GM08714 (cell line): ENCODE measurements around the gene C8B.

Source experiments
- H3K4me3 ChIP-seq: fragments of 200-500 bp; sonication (Bioruptor generic); 2 replicates; pipeline ENCODE4 v1.5.1; 2014; ENCODE audit warnings: mild to moderate bottlenecking, low read length, inconsistent platforms
- ZNF274 ChIP-seq: IDR thresholded peaks from 2 replicates; pipeline ENCODE4 v1.6.1; 2012; ENCODE audit warnings: mild to moderate bottlenecking, low read depth, low read length

The C8B gene

GRCh38 chr1:56983484-56983883, 17.7 kb upstream of the C8B start:
- TF ChIP-seq ZNF274: no peak
- no peak overlapping the region for H3K4me3 ChIP-seq

DNA sequence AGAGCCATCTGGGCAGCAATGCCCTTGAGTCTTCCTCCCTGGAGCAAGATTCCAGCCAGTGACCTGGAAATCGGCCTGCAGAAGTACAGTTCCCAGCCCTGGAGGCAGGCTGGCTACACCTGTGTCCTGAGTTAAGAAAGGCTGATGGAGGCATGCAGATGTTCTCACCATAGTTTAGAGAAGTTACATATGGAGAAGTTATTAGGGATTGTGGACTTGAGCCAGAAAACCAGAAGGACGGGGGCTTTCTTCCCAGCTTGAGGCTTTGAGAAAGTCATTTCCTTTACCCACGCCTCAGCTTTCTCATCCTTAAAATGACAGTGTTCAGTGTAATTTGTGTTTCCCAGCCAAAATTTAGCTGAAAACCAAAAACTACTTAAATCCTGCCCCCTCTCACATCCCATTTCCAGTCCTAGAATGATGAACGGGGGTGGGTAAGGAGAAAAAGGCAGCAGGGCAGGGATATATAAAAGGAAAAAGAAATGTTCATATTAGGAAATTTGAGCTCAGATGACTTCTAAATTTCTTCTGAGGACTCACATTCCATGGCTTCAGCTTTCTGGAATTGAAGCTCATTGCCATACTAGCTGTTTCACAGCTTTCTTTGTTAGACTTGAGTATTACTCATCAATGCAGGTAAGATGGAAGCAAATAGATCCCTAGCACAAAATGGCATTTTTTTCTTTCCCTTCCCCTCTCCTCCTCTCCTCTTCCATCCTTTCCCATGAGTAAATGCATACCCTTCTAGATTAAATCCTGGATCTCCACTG, 14.4 kb upstream of the C8B start:
- TF ChIP-seq ZNF274: no peak
- H3K4me3 ChIP-seq: no peak overlapping the region

DNA sequence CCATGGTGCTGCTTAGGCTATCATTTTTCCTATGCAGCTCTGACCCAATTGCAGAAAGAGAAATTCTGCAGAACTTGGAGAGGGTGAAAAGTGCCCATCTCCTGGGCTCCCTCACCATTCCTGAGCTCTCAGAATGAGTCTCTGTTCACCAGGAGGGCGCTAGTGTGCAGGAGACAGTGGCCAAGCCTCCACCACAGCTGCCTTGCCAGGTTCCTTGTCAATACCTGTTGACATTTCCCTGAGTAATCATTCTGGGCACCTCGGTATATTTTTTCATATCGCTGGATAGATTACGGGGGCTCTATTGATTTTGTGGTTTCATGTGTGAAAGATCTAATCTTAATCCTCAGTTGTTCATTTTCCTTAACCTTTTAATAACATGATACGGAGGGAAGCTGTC, 13.0 kb upstream of the C8B start:
- no peak overlapping the region for H3K4me3 ChIP-seq
- TF ChIP-seq ZNF274: no peak

- no peak overlapping the region for H3K4me3 ChIP-seq
- no peak for TF ChIP-seq ZNF274
Observed at GRCh38 chr1:56977910-56978309, 12.1 kb upstream of the C8B start.

DNA sequence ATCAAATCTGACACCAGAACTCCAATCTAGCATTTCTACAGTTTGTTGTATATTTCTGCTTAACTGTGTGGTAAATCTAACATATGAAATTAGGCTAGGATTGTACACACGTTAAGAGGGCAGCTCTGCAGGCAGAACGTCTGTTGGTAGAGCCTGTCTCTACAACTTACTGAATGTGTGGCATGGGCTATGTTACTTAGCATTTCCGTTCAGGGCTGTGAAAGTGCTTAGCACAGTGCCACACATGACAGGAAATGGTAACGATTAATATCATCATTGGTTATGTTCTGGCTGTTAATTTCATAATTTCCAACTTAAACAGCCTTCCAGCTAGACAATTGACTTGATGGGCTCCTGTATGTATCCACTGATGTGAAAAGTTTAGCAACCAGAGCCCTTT, 9.6 kb upstream of the C8B start:
- no peak for TF ChIP-seq ZNF274
- H3K4me3 ChIP-seq: no peak overlapping the region

DNA sequence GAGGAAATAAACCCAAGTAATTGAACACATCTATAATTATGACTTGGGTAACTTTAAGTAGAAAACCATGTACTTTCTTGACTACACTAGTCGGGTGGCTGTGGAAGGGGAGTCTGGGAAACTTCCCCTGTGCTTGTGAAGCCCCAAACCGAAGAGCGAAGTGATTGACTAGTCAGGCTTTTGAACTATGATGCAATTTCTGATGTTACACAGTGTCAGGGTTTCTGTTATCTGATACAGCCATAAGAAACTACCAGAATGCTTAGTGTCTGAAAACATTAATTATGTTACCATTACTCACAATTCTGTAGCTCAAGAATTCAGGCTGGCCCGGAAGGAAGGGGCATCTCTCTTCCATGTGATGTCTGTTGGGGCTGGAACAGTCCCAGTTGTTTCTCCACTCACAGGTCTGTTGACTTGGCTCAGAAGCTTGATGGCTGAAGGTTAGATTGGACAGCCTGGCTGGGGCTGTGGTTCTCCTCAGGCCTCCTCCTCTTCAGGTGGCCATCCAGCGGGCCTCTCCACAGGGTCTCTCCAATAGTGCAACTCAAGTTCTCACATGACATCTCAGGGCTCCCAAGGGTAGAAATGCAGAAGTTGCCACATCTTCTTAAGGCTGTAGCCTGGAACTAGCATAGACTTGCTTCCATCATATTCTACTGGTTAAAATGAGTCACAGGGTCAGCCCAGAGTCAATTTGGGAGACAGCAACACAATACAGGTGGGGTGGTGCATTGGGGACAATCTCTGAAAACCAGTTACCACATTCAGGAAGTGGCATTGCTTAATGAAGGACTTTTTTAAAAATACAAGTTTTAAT, 8.3 kb upstream of the C8B start:
- TF ChIP-seq ZNF274: no peak
- no peak overlapping the region for H3K4me3 ChIP-seq

GRCh38 chr1:56972976-56973375, 7.2 kb upstream of the C8B start:
- no peak overlapping the region for H3K4me3 ChIP-seq
- no peak for TF ChIP-seq ZNF274

GRCh38 chr1:56970280-56970679, 4.5 kb upstream of the C8B start:
- no peak for TF ChIP-seq ZNF274
- no peak overlapping the region for H3K4me3 ChIP-seq

- no peak for TF ChIP-seq ZNF274
- no peak overlapping the region for H3K4me3 ChIP-seq
Observed at GRCh38 chr1:56968878-56969495, 3.2 kb upstream of the C8B start.

DNA sequence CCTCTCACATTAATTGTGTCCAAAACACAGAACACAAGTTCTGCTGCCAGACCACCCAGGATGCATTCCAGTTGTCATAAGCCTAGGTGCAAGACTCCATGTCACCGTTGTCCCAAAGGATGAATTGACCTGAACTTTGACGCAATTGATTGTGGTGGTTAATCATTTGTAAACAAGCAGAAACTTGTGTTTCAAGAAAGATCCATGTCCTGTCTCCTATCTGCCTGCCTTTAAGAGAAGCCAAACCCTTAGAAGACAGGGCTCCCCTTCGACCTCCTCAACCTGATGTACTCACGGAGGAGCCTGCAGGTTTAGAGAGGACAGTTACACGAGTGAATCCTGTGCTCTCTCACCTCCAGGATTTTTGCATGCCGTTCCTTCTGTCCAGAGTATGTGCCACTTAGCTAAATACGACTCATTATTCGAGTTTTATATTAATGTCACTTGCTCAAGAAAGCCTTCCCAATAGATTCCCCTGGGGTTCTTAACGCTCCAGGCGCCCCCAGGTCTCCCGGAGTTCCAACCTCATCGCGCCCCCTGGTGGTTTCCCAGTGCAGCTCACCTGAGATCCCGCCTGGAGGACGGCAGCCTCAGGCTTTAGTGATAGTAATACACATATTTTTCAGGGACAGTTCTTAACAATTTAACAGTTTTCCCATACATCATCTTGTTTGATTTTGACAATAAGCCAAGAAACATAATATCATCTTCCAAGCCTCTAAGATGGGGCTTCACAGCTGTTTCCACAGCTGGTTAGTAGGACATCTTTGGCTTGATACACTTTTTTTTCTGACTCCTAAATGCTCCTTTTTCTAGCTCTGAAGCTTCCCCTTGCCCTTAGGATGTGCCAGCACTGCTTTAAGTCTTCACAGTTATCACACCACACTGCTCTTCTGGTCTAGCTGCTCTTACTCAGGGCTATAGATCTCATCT, 2.4 kb upstream of the C8B start:
- no peak for TF ChIP-seq ZNF274
- no peak overlapping the region for H3K4me3 ChIP-seq

- TF ChIP-seq ZNF274: no peak
- no peak overlapping the region for H3K4me3 ChIP-seq
Observed at GRCh38 chr1:56967355-56967754, 1.5 kb upstream of the C8B start.

GRCh38 chr1:56966698-56966999, 834 bp upstream of the C8B start:
- no peak for TF ChIP-seq ZNF274
- H3K4me3 ChIP-seq: no peak overlapping the region

DNA sequence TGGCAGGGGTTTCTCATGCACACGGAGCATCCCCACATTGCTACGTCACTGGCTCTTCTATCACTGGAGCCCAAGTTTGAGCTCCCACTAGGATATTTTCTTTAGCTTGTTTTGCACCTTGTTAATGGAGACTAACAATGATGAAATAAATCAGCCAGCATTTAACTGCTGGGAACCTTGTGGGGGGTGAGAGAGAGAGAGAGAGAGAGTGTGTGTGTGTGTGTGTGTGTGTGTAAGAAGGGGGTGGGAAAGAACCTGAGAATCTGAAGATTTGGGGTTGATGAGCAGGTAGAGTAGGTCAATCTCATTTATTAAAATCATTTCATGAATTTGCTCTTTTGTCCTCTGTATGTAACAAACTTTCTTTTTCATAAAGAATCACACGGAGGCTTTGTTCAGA, 624 bp downstream of the C8B start:
- no peak overlapping the region for H3K4me3 ChIP-seq

More for the DNA sequence above, 624 bp downstream of the C8B start:
- TF ChIP-seq ZNF274: no peak
